Mononuclear cell (primary cell): ENCODE results near the gene GRAMD1B. TPM values are rescaled to one million over a fixed set of nuclear protein-coding genes. Genes with fewer than 3 reads are reported as not detected.
"Not testable (repeated sequence)": the region's sequence is repeated elsewhere in the genome, so short reads cannot be mapped to it uniquely, and the experiment has no call there.

Source experiments
- H3K27me3 ChIP-seq: 2 replicates; pipeline ENCODE4 v1.6.0; 2011; ENCODE audit warnings: low read length, control low read depth; ENCODE audit not compliant: insufficient read depth
- H3K4me1 ChIP-seq: 2 replicates; pipeline ENCODE4 v1.5.1; 2011; ENCODE audit warnings: mild to moderate bottlenecking, low read length, control low read depth; ENCODE audit not compliant: insufficient read depth
- H3K4me3 ChIP-seq: 2 replicates; pipeline ENCODE4 v1.5.1; 2011; ENCODE audit warnings: mild to moderate bottlenecking, low read length, moderate library complexity
- H3K9me3 ChIP-seq: 2 replicates; pipeline ENCODE4 v1.5.1; 2011; ENCODE audit warnings: low read depth, mild to moderate bottlenecking, control low read depth, low read length
- total RNA-seq: library from RNA; depleted of rRNA; stranded (reverse); fragments of >200 nt; gene quantifications from one replicate; pipeline ENCODE4 v1.2.3, GENCODE V29; 2012

The GRAMD1B gene
- total RNA-seq, 1 donor: 7.1 TPM

GRCh38 chr11:123559523-123559955 lies 129.5 kb downstream of the GRAMD1B start:
- Histone ChIP-seq H3K27me3 (no peaks in the 10 kb centered on the region), H3K9me3 (no peaks in the 10 kb centered on the region), H3K4me3 (no peak overlapping the region), H3K4me1 (peaks cover 11% of the 10 kb centered on the region)

- no peaks in the 10 kb centered on the region for H3K27me3 ChIP-seq
- peaks cover 11% of the 10 kb centered on the region for H3K4me1 ChIP-seq
- H3K4me3 ChIP-seq: no peak overlapping the region
- no peaks in the 10 kb centered on the region for H3K9me3 ChIP-seq
Observed at GRCh38 chr11:123560006-123560405, 129.9 kb downstream of the GRAMD1B start.

- Histone ChIP-seq H3K4me1 (peaks cover 11% of the 10 kb centered on the region), H3K4me3 (no peak overlapping the region), H3K9me3 (no peaks in the 10 kb centered on the region), H3K27me3 (no peaks in the 10 kb centered on the region)
Observed at GRCh38 chr11:123561431-123561800, 131.3 kb downstream of the GRAMD1B start.

- H3K27me3 ChIP-seq: no peaks in the 10 kb centered on the region
- no peaks in the 10 kb centered on the region for H3K9me3 ChIP-seq
- H3K4me3 ChIP-seq: no peak overlapping the region
- peaks cover 11% of the 10 kb centered on the region for H3K4me1 ChIP-seq
Observed at GRCh38 chr11:123562158-123562557, 132.1 kb downstream of the GRAMD1B start.

- Histone ChIP-seq H3K4me3 (no peak overlapping the region), H3K9me3 (no peaks in the 10 kb centered on the region)
Observed at GRCh38 chr11:123562829-123563228, 132.8 kb downstream of the GRAMD1B start.

GRCh38 chr11:123564221-123564620 lies 134.2 kb downstream of the GRAMD1B start:
- H3K9me3 ChIP-seq: no peaks in the 10 kb centered on the region
- no peaks in the 10 kb centered on the region for H3K27me3 ChIP-seq
- peaks cover 11% of the 10 kb centered on the region for H3K4me1 ChIP-seq
- H3K4me3 ChIP-seq: no peak overlapping the region

More at GRCh38 chr11:123562829-123563228, 132.8 kb downstream of the GRAMD1B start:
- Histone ChIP-seq H3K4me1 (peaks cover 11% of the 10 kb centered on the region), H3K27me3 (no peaks in the 10 kb centered on the region)

GRCh38 chr11:123566852-123567251 lies 136.8 kb downstream of the GRAMD1B start:
- Histone ChIP-seq H3K9me3 (no peaks in the 10 kb centered on the region), H3K4me3 (no peak overlapping the region), H3K27me3 (no peaks in the 10 kb centered on the region), H3K4me1 (no peaks in the 10 kb centered on the region)

GRCh38 chr11:123567466-123567865 lies 137.4 kb downstream of the GRAMD1B start:
- H3K4me1 ChIP-seq: no peaks in the 10 kb centered on the region
- H3K4me3 ChIP-seq: no peak overlapping the region
- H3K9me3 ChIP-seq: no peaks in the 10 kb centered on the region
- H3K27me3 ChIP-seq: no peaks in the 10 kb centered on the region

GRCh38 chr11:123568367-123568870 lies 138.3 kb downstream of the GRAMD1B start:
- Histone ChIP-seq H3K4me3 (no peak overlapping the region), H3K9me3 (no peaks in the 10 kb centered on the region), H3K27me3 (no peaks in the 10 kb centered on the region), H3K4me1 (no peaks in the 10 kb centered on the region)

- Histone ChIP-seq H3K4me1 (no peaks in the 10 kb centered on the region), H3K4me3 (no peak overlapping the region), H3K27me3 (no peaks in the 10 kb centered on the region), H3K9me3 (no peaks in the 10 kb centered on the region)
Observed at GRCh38 chr11:123569393-123569792, 139.3 kb downstream of the GRAMD1B start.

- no peak overlapping the region for H3K4me3 ChIP-seq
- H3K4me1 ChIP-seq: peaks cover 2% of the 10 kb centered on the region
- no peaks in the 10 kb centered on the region for H3K27me3 ChIP-seq
- no peaks in the 10 kb centered on the region for H3K9me3 ChIP-seq
Observed at GRCh38 chr11:123570939-123571580, 141.0 kb downstream of the GRAMD1B start.

GRCh38 chr11:123572791-123573190 lies 142.7 kb downstream of the GRAMD1B start:
- H3K4me1 ChIP-seq, H3K9me3 ChIP-seq, H3K4me3 ChIP-seq, H3K27me3 ChIP-seq: not testable (repeated sequence)

- Histone ChIP-seq H3K27me3 (no peaks in the 10 kb centered on the region), H3K4me3 (no peak overlapping the region), H3K4me1 (peaks cover 5% of the 10 kb centered on the region), H3K9me3 (no peaks in the 10 kb centered on the region)
Observed at GRCh38 chr11:123573286-123573685, 143.2 kb downstream of the GRAMD1B start.

GRCh38 chr11:123575441-123575840 lies 145.4 kb downstream of the GRAMD1B start:
- Histone ChIP-seq H3K27me3 (no peaks in the 10 kb centered on the region), H3K9me3 (no peaks in the 10 kb centered on the region), H3K4me3 (no peak overlapping the region), H3K4me1 (peaks cover 6% of the 10 kb centered on the region)

GRCh38 chr11:123576082-123576481 lies 146.0 kb downstream of the GRAMD1B start:
- Histone ChIP-seq H3K4me1 (peaks cover 10% of the 10 kb centered on the region), H3K27me3 (no peaks in the 10 kb centered on the region), H3K4me3 (no peak overlapping the region), H3K9me3 (no peaks in the 10 kb centered on the region)

GRCh38 chr11:123576501-123576900 lies 146.4 kb downstream of the GRAMD1B start:
- Histone ChIP-seq H3K4me3 (no peak overlapping the region), H3K4me1 (peaks cover 10% of the 10 kb centered on the region), H3K9me3 (no peaks in the 10 kb centered on the region), H3K27me3 (no peaks in the 10 kb centered on the region)
